Inferior parietal cortex (tissue), 1 donor: ENCODE results near the gene RRAGC.

ENCODE experiments used
- DNase-seq: peaks from one replicate; pipeline ENCODE4 v3.0.0-alpha.2; 2016; ENCODE audit errors: extremely low spot score

RRAGC gene, protein sequence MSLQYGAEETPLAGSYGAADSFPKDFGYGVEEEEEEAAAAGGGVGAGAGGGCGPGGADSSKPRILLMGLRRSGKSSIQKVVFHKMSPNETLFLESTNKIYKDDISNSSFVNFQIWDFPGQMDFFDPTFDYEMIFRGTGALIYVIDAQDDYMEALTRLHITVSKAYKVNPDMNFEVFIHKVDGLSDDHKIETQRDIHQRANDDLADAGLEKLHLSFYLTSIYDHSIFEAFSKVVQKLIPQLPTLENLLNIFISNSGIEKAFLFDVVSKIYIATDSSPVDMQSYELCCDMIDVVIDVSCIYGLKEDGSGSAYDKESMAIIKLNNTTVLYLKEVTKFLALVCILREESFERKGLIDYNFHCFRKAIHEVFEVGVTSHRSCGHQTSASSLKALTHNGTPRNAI

DNA sequence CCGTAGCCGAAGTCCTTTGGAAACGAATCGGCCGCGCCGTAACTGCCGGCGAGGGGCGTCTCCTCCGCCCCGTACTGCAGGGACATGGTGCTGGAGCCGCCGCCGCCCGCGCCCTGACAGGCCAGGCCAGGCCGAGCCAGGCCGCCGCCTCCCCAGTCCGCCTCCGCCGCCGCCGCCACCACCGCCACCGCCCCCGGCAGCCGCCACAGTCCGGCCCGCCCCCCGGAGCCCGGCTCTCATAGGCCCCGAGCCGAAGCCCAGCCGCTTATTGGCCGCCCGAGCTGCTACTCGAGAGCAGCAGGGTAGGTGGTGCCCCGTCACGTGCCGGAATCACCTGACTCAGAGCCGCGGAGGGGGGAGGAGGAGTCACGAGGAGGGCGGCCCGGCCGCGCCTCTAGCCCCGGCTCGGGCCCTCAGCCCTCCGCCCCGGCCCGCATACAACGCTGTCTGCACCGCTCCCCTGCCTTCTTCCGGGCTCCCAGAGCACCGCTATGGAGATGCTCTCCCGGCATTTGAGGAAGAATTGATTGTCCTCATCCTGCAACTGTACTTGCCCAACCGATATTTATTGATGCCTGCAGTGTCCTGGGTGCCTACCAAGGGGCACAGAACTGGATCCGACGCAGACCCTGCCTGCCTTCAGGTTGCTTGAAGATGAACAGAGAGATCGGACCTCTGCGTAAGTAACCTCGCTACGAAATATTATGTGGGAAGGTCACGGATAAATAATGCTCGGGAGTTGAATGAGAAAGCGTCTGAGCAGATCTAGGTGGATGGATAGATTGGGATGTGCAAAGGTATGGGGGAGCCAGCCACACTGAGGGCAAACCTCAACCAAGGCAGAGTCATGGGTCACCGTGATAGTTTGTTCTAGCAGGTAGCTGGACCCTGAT lies at the start of gene RRAGC:
RRAGC (minus strand) TSS at position 212 of the 893 bp plus-strand sequence; CDS start at position 86, 126 bp downstream.
- peak; percentile 97 for DNase-seq

DNA sequence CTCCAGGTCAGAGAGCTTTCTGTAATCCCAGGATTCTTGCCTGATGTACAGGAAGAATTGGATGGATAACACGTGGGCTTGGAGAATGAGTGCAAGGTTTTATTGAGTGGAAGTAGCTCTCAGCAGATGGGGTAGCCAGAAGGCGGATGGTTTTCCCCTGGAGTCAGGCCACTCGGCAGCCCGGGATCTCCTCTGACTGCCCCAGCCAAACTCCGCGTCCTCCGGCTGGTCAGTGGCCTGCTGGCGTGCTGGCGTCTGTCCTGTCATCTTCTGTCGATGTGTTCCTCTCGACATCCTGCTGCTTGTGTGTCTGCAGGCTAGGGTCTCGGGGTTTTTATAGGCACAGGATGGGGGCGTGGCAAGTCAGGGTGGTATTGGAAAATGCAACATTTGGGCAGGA lies 49.2 kb upstream of the RRAGC start:
- no peak for DNase-seq

DNA sequence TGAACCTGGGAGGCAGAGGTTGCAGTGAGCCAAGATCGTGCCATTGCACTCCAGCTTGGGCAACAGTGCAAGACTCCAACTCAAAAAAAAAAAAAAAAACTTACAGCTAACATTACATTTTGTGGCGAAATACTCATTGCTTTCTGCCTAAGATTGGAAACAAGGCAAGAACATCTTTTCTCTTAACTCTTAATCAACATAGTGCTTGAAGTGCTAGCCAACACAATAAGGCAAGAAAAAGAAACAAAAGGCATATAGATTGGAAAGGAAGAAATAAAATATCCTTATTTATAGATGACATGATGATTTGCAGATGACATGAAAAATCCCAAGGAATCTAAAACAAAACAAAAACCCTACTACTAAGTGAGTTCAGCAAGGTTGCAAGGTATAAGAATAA lies 46.4 kb upstream of the RRAGC start:
- DNase-seq: no peak

DNA sequence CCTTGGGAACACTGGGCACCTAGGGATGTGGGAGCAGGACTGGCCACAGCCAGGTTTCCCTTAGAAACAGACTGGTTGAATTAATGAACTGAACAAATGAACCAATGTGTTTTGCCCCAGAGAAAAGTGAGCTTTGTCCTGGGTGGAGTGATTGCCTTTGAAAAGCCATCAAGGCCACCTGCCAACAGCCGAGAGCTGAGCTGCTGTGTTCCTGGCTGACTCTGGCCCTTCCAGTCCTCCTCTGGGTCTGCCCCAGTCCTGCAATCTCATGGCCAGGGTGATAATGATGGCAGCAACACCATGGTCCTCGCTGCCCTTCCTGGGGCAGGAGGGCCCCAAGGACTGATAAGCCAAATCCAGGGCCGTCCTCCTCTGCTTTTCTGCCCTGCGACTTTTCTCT lies 40.0 kb upstream of the RRAGC start:
- no peak for DNase-seq

DNA sequence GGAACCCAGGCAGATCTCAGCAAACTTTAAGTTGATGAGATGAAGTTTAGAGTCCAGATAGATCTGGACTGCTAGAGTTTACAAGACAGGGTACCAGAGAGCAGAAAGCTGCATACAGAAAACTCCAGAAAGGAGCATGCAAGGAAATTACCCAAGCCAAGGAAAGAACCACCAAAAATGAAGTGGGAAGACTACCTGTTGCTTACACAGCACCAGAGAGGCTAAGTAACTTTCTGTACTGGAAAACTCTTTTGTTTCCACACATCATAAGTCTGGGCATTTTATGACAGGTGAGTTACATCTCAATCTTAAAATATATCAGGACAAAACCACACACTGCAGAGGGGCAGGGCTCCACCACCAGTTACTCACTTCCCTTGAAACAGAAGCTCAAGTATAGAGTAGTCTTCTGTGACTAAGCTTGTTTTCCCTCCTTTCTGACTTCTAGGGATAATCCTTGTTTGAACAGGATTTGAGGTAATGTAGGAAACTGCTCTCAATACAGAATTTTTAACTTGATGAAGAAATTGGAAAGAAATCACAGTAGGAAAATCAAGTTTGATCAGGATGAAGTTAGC lies 39.2 kb upstream of the RRAGC start:
- DNase-seq: no peak

DNA sequence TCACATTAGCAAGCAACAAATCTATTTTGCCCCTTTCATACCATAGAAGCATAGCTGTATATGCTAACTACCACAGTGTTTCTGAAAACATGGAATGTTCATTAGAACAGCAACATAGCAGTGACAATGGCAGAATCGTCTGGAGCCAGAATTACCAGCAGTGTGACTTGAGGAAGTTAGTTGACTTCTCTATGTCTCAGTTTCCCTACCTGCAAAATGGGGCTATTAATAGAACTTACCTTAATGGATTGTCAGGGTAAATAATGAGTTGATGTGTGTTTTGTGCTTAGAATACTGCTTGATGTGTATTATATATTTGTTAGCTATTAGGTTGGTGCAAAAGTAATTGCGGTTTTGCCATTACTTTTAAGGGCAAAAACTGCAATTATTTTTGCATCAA lies 36.6 kb upstream of the RRAGC start:
- no peak for DNase-seq

DNA sequence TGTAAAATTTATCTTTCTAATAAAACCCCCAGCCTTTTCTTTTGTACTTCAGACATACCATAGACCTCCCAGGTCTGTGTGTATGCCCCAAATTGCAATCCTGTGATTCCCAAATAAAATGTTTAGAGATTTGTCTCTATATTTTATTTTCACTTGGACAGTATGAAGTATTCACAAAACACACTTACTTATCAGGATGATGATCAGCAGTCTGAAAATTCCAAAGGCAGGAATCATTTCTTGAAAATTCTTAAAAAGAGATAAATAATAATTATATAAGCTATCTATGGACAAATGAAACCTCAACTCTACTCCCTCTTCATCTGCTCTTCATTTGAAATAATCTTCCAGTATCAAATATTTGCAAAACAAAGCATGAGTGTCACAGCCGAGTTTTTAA lies 33.4 kb upstream of the RRAGC start:
- DNase-seq: no peak

DNA sequence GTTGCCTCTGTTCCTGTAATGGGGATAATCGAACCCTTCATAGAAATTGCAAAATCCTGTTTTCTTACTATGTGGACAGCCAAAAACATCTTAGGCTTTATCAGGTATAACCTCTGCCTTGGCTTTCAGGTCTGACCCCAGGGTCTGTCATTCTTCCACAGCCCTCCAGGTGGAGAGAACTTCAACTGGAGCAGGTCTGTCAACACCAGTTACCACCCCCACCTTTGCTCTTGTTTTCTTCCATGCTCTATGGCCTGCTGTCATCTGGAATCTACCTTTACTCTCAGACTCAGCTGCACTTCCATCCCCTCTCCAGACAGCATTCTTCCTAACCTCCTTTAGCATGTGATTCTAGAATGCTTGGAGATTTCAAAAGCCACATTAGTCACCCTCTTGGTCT lies 32.2 kb upstream of the RRAGC start:
- DNase-seq: no peak

DNA sequence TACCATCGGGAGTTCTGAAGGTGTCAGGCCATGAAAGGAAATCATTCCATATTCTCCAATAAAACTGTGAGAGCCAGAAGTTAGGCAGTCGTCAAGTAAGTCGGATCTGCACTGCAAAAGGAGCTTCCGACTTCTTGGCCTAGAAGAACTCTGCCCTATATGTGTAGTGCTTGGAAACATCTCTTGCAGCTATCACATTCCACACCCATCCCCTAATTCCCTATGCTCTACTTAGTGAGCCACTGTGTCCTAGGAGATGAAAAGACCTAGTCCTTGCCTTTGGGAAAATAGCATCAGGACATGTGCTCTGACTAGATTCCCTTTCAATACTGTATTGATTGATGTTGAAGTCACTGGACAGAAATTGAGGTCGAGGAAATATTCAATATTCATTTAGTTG lies 30.0 kb upstream of the RRAGC start:
- DNase-seq: no peak

DNA sequence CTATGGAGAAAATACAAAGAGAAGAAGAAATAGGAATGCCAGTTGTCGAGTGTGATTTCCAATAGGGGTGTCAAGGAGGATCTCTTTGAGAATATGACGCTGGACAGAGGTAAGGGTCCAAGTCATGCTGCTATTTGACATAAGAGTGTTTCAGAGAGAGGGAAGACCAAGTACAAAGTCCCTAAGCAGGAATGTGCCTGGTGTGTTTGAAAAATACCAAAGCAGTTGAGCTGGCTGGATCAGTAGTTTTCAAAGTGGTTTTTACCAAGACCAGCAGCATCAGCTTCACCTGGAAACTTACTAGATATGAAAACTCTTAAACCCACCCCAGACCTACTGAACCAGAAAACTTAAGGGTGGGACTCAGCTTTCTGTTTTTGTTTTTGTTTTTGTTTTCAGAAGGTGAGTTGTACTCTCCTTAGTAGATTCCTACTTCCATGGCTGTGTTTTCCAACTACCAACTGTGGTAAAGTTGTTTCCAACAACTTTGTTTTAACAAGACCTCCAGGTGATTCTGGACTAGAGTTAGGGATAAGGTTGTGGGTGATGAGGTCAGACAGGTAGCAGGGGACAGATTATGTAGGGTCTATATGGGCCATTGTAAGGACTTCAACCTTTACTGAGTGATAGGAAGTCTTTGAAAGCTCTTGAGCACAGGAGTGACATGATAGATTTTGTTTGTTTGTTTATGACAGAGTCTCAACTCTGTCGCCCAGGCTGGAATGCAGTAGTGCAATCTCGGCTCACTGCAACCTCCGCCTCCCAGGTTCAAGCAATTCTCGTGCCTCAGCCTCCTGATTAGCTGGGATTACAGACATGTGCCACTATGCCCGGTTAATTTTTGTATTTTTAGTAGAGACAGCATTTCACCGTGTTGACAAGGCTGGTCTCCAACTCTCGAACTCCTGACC lies 29.1 kb upstream of the RRAGC start:
- no peak for DNase-seq

DNA sequence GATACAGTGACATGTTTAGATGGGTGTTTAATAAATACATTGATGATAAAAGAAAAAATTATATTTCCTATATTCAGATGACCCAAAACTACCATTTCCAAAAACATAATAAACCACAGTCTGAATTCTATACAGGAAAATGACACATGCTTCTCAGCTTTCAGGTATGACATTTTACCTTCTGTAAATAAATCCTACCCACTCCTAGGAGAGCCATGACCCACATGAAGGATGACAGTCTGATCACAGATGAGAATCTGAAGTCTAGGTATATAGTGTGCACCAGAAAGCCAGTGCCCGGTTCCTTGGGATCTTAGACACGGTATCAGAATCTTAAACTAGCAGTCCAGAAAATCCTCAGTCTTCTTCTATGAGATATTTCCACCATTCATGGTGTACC lies 25.5 kb upstream of the RRAGC start:
- no peak for DNase-seq

DNA sequence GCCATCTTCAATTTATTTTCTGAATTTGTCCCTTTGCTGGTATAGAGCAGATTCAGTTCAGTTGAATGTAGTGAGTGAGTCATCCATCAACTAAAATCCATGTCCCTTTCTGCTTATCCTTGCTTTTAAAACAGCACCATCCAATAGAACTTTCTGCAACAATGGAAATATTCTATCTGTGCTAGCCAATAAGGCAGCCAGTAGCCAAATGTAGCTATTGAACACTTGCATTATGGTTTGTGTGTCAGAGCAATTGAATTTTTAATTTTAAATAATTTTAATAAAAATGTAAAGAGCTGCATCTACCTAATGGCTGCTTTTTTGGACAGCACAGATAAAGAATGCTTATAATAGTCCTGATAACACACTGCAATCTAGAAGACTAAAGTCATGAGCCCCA lies 21.9 kb upstream of the RRAGC start, which contains the start of gene GJA9:
GJA9 (minus strand) TSS at position 101 of the 400 bp plus-strand sequence. CDS start 5,489 bp downstream, outside the sequence.
- DNase-seq: no peak

DNA sequence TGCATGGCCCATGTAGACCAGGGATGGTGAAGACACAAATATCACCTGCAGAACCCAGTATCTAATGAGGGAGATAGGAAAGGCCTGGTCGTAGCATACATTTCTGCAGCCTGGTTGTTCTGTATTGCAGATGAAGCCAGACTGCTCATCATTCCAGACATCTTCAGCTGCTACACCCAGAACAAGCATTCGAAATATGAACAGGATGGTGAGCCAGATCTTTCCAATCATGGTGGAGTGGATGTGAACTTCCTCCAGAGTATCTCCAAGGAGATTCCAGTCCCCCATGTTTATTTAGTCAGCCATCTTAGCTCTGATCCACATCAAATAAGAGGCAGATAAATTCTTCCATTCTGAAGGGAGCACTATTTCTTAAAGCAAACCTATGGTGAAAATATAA lies 16.2 kb upstream of the RRAGC start:
- DNase-seq: no peak

DNA sequence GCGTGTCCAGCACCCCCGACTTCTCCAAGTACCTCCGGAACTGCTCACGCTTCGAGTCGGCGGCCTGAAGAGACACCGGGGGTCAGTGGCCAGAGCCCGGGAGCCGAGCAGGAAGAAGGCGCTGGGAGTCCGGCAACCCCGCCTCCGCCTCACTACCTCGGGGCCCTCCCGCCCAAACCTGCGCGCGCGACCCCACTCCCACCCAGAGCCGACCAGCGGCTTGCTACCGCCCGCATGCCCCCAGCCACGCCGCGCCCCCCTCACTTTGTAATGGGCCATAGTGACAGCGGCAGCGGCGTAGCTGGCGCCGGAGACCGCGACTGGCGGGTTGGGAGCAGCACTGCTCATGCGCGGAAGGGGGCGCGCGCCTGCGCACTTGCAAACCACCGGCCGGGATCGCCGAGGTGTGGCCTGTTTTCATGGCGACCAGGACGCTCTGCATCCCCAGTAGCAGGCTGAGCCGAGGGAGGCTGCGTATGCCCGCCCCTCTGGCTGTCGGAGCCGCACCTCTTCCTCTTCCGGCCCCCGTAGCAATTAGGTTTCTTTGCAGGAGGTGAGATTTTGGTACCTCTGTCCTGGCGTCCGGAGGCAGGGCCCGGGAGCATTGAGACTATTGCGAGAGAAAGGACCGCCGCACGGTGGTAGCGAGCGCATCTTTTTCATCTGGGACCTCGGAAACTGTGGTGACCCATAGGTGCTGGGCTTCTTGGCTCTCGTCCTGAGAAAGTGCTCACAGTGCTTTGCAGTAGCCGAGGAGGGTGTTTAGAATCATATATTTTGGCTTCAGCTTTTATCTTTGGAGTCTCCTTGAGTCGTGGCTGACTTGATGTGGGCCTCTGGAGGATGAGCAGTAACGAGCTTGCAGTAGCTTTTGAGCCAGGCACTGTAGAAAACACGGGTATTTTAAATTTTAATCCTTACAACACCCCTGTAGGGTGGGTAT lies 13.7 kb upstream of the RRAGC start, which contains the start of gene MYCBP:
MYCBP (minus strand) TSS at position 322 of the 943 bp plus-strand sequence; CDS start at position 279, 43 bp downstream.
- peak; percentile 96 for DNase-seq

DNA sequence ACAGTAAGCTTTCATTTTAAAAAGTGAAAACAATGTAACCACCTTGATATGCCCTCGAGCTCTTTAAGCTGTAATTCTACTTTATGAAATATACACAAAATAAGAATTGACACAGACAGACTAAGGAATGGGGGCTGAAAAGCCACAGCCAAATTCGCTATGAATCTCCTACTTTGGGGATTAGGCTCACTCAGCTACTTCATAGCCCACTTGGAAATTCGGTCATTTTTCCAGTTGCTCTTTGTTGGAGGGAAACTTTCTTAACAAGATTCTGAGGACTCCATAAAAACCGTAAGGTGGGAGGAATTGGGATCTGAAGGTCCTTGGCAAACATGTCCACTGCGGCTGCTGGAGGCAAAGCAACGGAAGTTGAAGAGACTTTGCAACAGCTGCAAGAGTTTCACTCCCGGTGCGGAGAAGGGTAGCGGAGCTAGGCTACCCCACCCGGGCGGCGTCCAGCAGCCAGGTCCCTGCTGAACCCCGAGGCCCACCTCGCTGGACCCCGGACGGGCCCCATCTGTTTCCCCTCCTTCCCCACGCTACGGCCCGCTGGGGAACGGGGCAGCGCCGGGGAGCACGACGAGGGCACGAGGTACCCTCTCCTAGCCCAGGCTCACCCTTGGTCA lies 12.9 kb upstream of the RRAGC start:
- DNase-seq: peak; percentile 11

DNA sequence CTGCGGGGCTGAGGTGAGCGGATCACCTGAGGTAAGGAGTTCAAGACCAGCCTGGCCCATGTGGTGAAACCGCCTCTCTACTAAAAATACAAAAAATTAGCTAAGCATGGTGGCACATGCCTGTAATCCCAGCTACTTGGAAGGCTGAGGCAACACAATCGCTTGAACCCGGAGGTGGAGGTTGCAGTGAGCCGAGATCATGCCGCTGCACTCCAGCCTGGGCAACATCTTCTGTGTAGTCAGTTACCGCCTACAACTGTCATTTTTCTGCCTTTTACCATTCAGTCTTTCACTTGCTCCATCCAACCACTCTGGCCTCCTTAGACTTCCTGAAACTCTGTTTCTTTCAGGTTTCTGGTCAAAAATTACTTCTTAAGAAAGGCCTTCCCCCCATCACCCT lies 11.4 kb upstream of the RRAGC start:
- no peak for DNase-seq

DNA sequence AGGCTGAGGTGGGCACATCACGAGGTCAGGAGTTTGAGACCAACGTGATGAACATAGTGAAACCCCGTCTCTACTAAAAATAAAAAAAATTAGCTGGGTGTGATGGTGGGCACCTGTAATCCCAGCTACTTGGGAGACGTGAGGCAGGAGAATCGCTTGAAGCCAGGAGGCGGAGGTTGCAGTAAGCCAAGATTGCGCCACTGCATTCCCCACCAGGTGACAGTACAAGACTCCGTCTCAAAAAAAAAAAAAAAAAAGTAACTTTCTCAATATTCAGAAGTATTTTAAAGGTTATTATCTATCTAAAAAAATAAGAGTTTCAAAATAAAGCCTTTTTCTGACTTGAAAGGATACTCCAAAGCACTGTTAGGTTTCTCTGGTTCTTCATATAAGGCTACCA lies 7.6 kb upstream of the RRAGC start:
- no peak for DNase-seq

DNA sequence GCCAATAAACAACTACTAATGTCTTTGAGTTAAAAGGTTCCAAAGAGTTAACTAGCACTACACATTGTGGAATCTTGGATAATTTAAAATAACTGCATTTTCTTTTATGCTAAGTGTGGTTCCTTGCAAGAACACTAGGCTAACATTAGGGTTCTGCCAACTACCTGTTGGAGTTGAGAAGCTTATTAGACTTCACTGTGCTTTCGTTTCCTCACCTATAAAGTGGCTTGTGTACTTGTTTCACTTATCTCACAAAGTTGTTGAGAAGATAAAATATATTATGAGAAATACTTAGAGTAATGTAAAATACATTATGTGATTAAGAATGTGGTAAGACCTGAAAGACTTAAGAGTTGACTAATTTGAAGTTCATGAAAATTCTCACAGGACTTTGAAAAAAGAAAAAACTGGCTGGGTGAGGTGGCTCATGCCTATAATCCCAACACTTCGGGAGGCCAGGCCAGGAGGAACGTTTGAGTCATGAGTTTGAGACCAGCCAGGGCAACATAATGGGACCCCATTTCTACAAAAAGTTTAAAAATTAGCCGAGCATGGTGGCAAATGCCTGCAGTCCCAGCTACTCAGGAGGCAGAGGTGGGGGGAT lies 5.6 kb upstream of the RRAGC start:
- DNase-seq: no peak

DNA sequence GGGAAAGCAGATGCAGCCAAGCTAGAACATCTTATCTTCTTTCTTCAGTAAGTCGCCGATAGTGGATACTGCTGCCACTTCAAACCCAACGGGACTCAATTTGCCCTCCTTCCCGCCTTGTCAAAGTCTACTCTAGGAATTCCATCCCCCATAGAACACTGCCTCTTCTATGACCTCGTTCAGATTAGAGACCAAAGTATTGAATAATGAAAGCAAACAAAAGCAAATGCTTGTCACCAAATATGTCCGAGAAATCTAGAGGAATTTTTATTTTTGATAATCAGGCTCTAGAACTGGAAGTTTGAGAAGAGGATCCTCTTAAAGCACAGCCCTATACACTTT lies 853 bp upstream of the RRAGC start:
- DNase-seq: peak; percentile 18
